ENCODE data around the gene PDCD4.

PDCD4 gene

GRCh38 chr10:110881247-110881646, 9.5 kb downstream of the PDCD4 start:
- DNase-seq (ENCODE audit: low read depth): no peak
- no peak for TF ChIP-seq CTCF (conservative IDR thresholded peaks at IDR 0.05; ENCODE audit: low read depth, low read length)
- H3K4me3 ChIP-seq (ENCODE audit: low read length): no peak overlapping the region

GRCh38 chr10:110881905-110882304, 10.2 kb downstream of the PDCD4 start:
- TF ChIP-seq CTCF (conservative IDR thresholded peaks at IDR 0.05; ENCODE audit: low read depth, low read length): no peak
- DNase-seq (ENCODE audit: low read depth): no peak
- no peak overlapping the region for H3K4me3 ChIP-seq (ENCODE audit: low read length)

- TF ChIP-seq CTCF (conservative IDR thresholded peaks at IDR 0.05; ENCODE audit: low read depth, low read length): no peak
- H3K4me3 ChIP-seq (ENCODE audit: low read length): no peak overlapping the region
- no peak for DNase-seq (ENCODE audit: low read depth)
These were observed 12.2 kb downstream of the PDCD4 start for GRCh38 chr10:110883924-110884323.

GRCh38 chr10:110885932-110886674, 14.4 kb downstream of the PDCD4 start:
- no peak for TF ChIP-seq CTCF (conservative IDR thresholded peaks at IDR 0.05; ENCODE audit: low read depth, low read length)
- no peak overlapping the region for H3K4me3 ChIP-seq (ENCODE audit: low read length)
- no peak for DNase-seq (ENCODE audit: low read depth)

GRCh38 chr10:110887560-110887959, 15.8 kb downstream of the PDCD4 start:
- no peak for DNase-seq (ENCODE audit: low read depth)
- TF ChIP-seq CTCF (conservative IDR thresholded peaks at IDR 0.05; ENCODE audit: low read depth, low read length): no peak
- H3K4me3 ChIP-seq (ENCODE audit: low read length): no peak overlapping the region

- no peak for TF ChIP-seq CTCF (conservative IDR thresholded peaks at IDR 0.05; ENCODE audit: low read depth, low read length)
- no peak for DNase-seq (ENCODE audit: low read depth)
These were observed 21.0 kb downstream of the PDCD4 start for GRCh38 chr10:110892602-110893288.

More at GRCh38 chr10:110892602-110893288, 21.0 kb downstream of the PDCD4 start:
- no peak overlapping the region for H3K4me3 ChIP-seq (ENCODE audit: low read length)

Measured in retinal pigment epithelial cell (primary cell).